Skin of body (tissue), 2 donors: Measurements from ENCODE around the gene AAK1. TPM values are rescaled to one million over a fixed set of nuclear protein-coding genes. Genes with fewer than 3 reads are reported as not detected.
"Not testable (repeated sequence)": the region's sequence is repeated elsewhere in the genome, so short reads cannot be mapped to it uniquely, and the experiment has no call there.

Experiments used
- DNase-seq: peaks from one replicate; lab custom pipeline; 2025; lab: John Stamatoyannopoulos, UW
- total RNA-seq: library from RNA; depleted of rRNA; stranded (reverse); fragments of >200 nt; gene quantifications from one replicate; pipeline ENCODE4 v1.2.3, GENCODE V29; 2014

The AAK1 gene
- total RNA-seq, 1 donor from 2014 or later: 29.9 TPM

- DNase-seq: not testable (repeated sequence)
These were observed 68.2 kb downstream of the AAK1 start for GRCh38 chr2:69575371-69575770.

- no peak for DNase-seq
These were observed 70.9 kb downstream of the AAK1 start for GRCh38 chr2:69572641-69573040.

- DNase-seq: no peak
These were observed 72.3 kb downstream of the AAK1 start for GRCh38 chr2:69571189-69571588.

- DNase-seq: no peak
These were observed 73.1 kb downstream of the AAK1 start for GRCh38 chr2:69570474-69570873.

- no peak for DNase-seq
These were observed 75.6 kb downstream of the AAK1 start for GRCh38 chr2:69567909-69568300.

- DNase-seq: no peak
These were observed 76.2 kb downstream of the AAK1 start for GRCh38 chr2:69567157-69567908.

GRCh38 chr2:69566669-69567068 lies 76.9 kb downstream of the AAK1 start:
- DNase-seq: no peak

GRCh38 chr2:69565431-69565839 lies 78.1 kb downstream of the AAK1 start:
- DNase-seq: no peak

- DNase-seq: no peak
These were observed 78.9 kb downstream of the AAK1 start for GRCh38 chr2:69564604-69565003.

- no peak for DNase-seq
These were observed 80.5 kb downstream of the AAK1 start for GRCh38 chr2:69563021-69563420.

- no peak for DNase-seq
These were observed 82.4 kb downstream of the AAK1 start for GRCh38 chr2:69561101-69561500.

GRCh38 chr2:69560147-69560482 lies 83.4 kb downstream of the AAK1 start:
- no peak for DNase-seq

- DNase-seq: no peak
These were observed 83.9 kb downstream of the AAK1 start for GRCh38 chr2:69559442-69560146.

- DNase-seq: no peak
These were observed 87.5 kb downstream of the AAK1 start for GRCh38 chr2:69556008-69556407.

GRCh38 chr2:69554981-69555380 lies 88.6 kb downstream of the AAK1 start:
- peak; percentile 62 for DNase-seq

- DNase-seq: no peak
These were observed 89.0 kb downstream of the AAK1 start for GRCh38 chr2:69554568-69554967.

GRCh38 chr2:69553991-69554390 lies 89.5 kb downstream of the AAK1 start:
- DNase-seq: no peak

GRCh38 chr2:69550511-69550910 lies 93.0 kb downstream of the AAK1 start:
- not testable (repeated sequence) for DNase-seq

- no peak for DNase-seq
These were observed 94.1 kb downstream of the AAK1 start for GRCh38 chr2:69549421-69549820.

GRCh38 chr2:69547984-69548715 lies 95.4 kb downstream of the AAK1 start:
- no peak for DNase-seq

GRCh38 chr2:69546646-69547045 lies 96.9 kb downstream of the AAK1 start:
- DNase-seq: no peak

- peak; percentile 37 for DNase-seq
These were observed 98.0 kb downstream of the AAK1 start for GRCh38 chr2:69545477-69545932.
